ENCODE results near the gene MEX3C.

Gene MEX3C

DNA sequence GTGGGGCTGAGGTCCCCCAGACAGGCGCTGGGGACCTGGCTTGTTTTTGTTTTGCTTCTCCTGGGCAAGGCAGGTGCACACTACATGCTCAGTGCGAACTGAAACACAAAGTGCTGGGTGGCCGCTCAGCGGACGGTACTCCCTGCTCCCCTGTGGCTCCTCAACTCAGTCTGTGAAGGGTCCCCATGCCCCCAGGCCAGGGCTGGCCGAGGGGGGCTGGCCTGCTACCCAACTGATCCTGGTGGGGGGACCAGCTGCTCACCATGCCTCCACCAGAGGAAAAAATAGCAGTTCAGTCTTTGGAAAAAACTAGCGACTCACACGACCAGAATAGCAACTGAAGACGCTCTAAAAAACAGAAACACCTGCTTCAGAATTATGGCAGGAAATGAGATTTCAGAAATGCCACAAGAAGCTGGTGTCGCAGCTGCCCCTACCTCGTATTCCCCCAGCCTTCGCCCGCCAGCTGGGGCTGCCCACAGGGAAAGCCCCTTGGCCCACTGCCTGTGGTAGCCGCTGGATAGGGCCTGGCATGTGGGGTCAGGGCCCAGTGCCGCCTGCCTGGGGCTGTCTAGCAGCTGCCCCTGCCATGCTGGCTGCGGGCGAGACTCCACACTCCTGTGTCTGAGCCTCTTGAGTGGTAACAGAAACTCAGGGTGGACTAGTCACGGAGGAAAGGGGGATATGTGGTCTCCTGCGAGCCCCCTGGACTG is 43.7 kb downstream of the MEX3C start:
- no peak for DNase-seq (ENCODE audit: low spot score)

DNA sequence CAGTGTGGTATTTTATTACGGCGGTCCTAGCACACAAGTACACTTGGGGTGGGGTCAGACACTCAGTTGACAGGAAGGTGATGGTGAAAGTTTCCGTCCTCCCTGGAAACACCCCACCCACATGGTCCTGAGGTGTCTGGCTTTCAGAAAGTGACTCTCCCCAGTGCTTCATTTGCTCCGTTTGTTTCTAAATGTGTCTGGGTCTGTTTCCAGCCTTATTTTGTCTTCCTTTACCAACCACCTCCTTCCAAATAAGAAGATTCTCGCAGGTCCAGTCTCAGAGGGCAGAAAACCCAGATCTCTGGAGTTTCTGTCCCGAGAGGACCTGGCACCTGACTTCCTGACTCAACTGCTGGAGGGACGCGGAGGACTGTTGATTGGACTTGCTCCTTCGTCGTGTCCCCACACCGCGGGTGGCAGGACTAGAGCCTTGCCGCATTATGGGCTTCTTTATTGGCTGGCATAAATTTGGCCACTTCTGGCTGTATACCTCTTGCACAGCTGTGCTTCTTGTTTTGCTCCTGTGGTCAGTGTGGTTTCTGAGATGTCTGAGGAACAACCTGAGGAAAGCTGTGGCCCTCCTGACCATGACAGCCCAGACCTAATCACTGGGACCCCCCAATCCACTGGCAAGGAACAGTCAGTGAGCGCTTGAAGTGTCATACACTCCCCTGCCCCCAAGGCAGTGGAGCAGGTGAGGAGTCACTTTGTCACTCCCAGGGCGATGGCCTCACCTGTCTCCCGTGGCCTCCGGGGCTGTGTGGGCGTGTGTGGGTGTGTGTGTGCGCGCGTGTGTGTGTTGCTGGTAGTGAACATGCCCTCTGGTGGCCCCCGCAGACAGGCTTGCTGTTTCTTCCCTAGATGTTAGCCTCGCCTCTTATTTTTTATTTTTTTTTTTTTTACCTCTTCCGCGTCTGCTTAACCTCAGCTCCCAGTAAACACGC is 45.6 kb downstream of the MEX3C start:
- no peak for DNase-seq (ENCODE audit: low spot score)

DNA sequence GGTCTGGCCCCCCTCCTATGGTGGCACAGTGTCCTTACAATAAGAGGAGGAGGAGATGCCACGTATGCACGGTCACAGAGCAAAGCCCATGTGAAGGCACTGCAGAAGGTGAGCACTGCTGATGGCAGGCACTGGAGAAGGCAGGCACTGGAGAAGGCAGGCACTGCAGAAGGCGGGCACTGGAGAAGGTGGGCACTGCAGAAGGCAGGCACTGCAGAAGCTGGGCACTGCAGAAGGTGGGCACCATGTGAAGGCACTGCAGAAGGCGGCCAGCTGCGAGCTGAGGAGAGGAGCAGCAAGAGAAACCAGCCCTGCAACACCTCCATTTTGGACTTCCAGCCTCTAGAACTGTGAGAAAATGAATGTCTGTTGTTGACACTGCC is 46.3 kb downstream of the MEX3C start:
- DNase-seq (ENCODE audit: low spot score): no peak

DNA sequence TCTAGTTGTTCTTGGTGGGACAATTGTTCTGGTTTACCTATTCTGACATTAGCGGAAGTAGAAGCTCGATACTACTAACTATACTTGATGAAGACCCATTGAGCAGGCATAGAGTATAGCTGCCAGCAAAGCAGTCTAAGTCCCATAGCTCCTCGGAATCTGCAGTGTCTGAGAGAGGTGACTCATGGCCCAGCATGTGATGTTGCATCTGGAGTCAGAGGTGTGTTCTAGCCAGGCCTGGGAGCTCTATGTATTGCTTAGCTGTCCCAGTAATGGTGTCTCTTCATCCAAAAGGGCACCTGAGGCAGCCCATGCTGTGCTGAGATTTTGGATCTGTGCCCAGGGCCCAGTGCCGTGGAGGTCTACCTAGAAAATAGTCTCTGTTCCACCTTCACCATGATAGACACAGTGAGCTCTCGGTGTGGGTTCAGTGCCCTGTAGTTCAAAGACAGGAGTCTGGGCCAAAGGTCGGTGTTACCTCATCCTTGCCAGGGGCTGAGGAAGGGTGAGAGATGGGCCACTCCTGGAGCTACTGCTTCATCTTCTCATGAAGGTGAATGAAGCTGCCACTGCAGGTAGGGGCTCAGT is 47.3 kb downstream of the MEX3C start:
- DNase-seq (ENCODE audit: low spot score): peak; percentile 55

DNA sequence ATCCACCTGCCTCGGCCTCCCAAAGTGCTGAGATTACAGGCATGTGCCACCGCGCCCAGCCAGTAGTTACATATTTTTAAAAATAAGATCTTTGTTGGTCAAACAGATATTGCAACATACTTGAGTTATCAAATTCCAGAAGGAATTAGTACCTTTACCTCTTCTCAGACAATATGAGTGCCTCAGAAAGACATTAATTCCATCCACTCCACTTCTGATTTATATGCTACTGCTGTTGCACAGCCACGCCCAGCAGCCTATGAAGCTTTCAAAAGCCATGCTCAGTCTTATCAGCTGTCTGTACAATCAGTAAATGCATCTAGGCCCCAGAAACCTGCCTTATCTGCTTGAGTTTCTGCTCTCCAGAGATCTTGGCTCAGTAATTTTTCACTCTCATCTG is 47.8 kb downstream of the MEX3C start:
- no peak for DNase-seq (ENCODE audit: low spot score)

DNA sequence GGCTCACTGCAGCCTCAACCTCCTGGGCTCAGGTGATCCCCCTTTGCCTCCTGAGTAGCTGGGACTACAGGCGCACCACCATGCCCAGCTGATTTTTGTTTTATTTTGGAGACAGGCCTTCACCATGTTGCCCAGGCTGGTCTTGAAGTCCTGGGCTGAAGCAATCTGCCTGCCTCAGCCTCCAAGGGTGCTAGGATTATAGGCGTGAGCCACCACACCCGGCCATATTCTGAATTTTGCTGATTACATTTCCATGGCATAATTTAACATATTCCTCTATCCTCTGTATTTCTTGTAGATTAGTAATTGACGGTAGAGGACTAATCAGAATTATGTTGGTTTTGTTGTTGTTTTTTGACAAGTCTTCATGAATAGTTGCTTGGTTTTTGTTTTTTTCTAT is 50.6 kb downstream of the MEX3C start:
- DNase-seq (ENCODE audit: low spot score): no peak

DNA sequence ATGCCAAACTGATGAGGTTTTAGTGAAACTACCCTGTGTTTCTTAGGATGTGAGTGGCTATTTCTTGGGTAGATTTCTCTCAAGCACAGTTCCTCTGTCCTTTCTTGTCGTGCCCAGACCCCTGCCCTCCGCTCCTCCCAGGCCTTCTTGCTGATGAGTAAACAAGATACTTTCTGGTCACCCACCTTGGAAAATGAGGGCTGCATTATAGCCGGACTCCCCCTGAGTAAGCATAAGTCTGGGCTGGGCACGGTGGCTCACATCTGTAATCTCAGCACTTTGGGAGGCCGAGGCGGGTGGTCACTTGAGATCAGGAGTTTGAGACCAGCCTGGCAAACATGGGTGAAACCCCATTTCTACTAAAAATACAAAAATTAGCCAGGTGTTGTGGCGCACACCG is 58.5 kb downstream of the MEX3C start:
- no peak for DNase-seq (ENCODE audit: low spot score)

DNA sequence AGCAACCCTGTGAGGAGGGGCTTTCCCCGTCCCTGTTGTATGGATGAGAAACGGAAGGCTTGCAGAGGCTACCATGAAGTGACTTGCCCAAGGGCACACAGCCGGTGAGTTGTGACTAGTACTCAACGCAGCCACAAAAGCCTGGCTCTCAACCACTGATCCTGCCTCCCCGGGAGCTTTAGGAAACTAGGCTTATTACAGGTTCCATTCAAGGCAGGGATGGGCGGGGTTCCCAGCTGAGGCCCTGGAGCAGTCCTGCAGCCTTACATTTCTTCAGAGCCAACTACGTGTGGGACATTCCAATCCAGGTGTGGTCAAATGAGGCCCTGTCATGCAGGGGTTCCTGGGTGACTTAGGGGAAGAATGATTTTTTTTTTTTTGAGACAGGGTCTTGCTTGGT is 59.6 kb downstream of the MEX3C start:
- DNase-seq (ENCODE audit: low spot score): no peak

DNA sequence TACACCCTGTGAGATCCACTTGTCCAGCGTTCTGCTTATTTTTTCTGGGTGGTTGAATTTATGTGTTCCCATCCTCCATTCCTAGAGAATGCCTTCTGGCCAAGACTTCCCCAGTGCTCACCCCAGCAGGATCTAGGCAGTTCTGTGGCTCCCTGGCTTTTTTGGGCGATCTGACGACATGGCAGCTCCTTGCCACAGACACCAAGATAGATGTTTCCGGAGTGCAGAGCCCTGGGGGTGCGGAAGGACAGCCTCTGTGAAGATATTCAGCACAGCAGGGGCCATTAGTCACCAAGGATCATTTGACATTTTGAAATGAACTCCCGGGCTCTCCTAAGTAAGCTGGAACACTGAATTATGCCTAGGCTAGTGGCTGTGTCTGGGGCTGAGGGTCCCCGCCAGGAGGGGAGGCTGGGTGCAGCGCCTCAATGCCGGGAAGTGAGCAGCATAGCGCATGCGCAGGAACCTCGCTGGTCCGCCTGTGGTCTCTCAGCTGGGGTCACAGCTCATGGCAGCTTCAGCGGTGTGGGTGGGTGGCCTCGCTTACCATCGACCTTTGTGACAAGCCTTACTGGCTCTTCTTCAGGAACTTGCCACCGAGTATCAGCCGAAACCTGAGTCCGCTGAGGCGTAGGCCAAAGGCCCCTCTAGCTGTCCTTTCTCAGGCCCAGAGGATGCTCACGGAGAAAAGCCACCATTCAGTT is 60.3 kb downstream of the MEX3C start:
- DNase-seq (ENCODE audit: low spot score): no peak

DNA sequence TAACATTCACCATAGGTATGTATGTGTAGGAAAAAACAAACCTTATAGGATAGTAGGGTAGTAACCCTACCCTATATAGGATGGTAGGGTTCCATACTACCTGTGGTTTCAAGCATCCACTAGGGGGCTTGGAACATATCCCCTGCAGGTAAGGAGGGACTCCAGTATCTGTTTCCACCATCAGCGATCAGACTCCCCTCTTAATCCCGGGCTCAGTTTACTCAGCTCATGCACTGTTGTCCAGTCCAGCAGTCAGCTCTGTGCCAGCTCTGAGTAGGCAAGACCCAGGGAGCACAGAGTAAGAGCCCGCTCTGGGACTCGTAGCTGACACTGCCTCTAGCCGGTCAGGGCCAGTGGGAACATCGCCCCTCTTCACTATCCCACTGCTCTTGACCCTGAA is 61.7 kb downstream of the MEX3C start:
- no peak for DNase-seq (ENCODE audit: low spot score)

DNA sequence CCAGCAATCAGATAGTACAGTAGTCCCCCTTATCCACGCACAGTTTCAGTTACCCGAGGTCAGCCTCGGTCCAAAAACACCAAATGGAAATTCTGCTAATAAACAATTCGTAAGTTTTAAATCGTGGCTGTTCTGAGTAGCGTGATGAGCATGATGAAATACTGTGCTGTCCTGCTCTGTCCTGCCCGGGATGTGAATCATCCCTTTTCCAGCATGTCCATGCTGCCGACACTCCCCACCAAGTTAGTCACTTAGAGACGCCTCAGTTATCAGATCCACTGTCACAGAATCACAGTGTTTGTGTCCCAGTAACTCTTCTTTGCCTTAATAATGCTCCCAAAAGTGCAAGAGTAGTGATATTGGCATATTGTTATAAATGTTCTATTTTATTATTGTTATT is 62.1 kb downstream of the MEX3C start:
- DNase-seq (ENCODE audit: low spot score): peak; percentile 84

DNA sequence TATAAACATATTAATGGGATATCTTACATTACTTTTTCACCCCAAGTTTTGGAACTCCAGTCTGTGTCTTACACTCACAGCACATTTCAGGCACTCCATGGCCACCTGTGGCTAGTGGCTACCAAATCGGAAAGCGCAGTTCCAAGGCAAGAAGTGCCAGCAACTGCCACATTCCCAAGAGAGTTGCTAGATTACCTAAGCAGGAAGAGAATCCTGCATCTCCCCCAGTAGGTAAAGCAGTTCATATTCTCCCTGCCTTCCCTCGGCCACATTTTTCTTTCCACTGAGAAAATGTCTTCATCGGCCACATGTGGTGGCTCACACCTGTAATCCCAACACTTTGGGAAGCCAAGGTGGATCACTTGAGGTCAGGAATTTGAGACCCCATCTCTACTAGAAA is 62.8 kb downstream of the MEX3C start:
- DNase-seq (ENCODE audit: low spot score): no peak

DNA sequence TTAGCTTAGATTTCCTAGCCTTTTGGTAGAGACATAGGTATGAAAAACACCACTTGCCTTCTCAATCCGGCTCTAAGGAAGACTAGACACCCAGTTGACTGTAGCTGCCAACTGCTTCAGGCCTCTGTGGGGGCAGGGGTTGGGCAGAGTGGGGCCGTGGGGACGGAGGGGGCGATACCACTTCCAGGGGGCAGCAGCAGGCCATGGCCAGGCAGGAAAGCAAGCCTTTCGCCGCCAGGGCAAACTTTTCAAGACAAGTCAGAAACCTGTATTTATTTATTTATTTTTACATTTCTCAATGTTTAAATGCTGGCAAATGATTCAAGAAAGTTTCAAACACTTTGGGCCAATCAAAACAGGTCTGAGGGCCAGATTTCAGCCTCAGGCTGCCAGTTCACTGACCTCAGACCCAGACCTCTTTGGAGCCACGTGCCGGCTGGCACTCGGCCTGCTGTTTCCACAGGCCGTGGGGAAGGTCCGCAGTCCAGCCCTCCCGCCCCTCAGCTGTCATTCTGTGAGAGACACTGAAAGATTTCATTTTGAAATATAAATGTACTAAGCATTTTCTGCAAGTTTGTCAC is 63.8 kb downstream of the MEX3C start:
- DNase-seq (ENCODE audit: low spot score): no peak

DNA sequence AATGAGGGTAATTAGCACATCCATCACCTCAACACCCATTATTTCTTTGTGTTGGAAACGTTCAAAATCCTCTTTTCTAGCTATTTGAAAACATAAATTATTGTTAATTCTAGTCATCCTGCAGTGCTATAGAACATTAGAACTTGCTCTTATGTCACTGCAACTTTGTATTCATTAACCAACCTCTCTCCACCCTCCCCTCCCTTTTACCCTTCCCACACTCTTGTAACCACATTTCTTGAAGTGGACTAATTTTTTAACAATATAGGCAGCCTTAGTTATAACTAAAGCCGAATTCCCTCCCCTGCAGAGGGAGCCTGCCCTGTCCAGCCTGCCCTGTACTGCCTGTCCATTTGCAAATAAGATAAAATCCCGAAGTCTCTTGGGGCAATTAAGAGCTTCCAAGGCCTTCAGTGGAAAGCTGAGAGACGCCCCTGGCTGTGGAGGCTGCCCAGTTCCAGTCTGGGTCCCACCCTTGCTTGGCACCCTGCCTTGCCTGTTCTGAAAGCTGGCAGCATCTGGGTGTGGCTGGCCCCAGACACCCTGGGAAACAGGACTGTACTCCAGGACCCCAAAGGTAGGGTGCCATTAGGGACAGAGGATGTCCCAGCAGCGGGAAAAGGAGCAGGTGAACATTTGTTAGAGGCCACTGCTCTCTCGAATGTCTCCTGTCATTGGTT is 65.1 kb downstream of the MEX3C start:
- no peak for DNase-seq (ENCODE audit: low spot score)

DNA sequence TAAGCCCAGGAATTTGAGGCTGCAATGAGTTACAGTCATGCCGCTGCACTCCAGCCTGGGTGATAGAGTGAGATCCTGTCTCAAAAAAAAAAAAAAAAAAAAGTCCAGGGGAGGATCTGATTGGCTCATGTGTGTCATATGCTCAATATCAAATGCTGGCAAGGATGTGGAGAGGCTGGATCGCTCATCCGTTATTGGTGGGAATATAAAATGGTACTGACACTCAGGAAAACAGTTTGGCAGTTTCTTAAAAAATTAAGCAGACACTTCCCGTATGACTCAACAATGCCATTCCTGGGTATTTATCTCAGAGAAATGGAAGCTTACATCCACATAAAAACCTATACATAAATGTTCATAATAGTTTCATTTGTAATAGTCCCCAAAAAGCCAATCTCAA is 68.9 kb downstream of the MEX3C start:
- peak; percentile 30 for DNase-seq (ENCODE audit: low spot score)

DNA sequence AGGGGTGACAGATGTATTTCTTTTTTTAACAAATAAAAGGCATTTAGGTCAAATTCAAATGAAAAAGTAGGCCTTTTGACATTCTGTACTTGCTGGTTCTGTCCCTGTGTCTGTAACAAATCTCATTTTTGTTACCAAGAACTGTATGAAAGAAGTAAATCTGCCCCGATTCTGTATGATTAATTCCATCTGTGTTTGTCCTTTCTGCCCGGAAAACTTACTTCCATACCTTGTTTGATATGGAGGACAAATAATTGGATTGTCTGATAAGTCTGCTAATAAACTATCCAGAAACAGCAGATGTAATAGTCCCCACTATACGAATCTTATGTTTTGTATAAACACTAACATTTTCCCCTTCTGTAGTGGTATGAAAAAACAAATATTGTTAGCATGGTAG is 69.8 kb downstream of the MEX3C start:
- DNase-seq (ENCODE audit: low spot score): no peak

DNA sequence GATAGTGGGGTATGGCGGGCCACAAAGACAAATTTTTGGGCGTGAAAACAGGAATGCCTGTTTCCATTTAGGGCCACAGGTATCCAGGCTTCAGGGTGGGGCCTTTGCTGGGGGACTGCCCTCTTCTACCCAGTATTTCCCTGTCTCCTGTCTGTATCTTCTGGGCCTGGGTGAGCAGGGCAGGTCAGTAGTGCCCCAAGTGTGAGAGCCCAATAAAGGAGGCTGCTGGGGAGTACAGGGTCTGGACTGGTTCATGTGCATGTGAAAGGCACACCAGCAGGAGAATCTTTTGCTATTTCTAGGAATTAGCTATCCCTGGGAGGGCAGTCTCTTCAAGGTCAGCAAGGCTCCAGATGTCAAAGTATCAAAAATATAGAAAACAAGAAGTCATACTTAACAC is 71.5 kb downstream of the MEX3C start:
- no peak for DNase-seq (ENCODE audit: low spot score)

Data from RKO (cell line).